LNCAP (cell line): Measurements from ENCODE around the gene ARHGAP23.

ENCODE experiments used
- TF ChIP-seq, protein P1 (sequence below): fragments of 450-650 bp; IDR thresholded peaks from 2 replicates; pipeline ENCODE4 v1.5.1; 2017; ENCODE audit warnings: mild to moderate bottlenecking

ARHGAP23 gene

DNA sequence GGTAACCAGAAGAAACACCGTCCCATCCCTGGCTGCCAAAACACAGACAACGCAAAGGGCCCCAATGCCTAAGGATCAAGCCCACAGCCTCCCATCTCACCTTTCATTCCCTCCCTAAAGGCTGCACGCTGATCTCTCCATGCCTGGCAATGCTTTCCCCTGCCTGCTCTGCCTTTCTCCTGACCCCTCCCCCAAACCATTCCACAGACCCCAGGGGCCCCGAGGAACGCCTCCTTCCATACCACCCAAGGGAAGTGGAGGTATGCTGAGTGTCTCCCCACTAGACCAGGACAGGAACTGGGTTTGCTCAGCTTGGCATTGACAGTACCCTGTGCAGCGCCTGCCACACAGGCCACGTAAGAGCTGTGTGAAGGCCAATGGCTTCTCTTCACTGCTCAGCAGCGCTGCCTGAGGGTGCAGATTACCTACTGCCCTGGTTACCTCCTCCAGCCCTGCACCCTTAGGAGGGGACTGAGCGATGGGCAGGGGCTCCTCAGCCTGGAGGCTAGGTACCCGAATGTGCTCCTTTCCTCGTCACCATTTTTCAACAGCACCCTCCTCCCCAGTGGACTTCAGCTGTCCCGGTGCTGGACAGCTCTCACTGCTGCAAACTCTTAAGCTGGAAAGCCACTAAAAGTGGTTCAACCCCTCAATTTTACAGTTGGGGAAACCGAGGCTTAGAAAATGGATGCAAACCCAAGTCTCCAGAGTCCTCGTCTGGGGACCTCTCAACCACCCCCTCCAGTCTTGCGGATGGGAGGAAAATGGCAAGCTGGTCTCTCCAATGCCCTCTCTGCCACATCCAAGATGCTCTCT lies 132.4 kb downstream of the ARHGAP23 start:
- TF ChIP-seq, protein P1, sequence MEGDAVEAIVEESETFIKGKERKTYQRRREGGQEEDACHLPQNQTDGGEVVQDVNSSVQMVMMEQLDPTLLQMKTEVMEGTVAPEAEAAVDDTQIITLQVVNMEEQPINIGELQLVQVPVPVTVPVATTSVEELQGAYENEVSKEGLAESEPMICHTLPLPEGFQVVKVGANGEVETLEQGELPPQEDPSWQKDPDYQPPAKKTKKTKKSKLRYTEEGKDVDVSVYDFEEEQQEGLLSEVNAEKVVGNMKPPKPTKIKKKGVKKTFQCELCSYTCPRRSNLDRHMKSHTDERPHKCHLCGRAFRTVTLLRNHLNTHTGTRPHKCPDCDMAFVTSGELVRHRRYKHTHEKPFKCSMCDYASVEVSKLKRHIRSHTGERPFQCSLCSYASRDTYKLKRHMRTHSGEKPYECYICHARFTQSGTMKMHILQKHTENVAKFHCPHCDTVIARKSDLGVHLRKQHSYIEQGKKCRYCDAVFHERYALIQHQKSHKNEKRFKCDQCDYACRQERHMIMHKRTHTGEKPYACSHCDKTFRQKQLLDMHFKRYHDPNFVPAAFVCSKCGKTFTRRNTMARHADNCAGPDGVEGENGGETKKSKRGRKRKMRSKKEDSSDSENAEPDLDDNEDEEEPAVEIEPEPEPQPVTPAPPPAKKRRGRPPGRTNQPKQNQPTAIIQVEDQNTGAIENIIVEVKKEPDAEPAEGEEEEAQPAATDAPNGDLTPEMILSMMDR = no peak

DNA sequence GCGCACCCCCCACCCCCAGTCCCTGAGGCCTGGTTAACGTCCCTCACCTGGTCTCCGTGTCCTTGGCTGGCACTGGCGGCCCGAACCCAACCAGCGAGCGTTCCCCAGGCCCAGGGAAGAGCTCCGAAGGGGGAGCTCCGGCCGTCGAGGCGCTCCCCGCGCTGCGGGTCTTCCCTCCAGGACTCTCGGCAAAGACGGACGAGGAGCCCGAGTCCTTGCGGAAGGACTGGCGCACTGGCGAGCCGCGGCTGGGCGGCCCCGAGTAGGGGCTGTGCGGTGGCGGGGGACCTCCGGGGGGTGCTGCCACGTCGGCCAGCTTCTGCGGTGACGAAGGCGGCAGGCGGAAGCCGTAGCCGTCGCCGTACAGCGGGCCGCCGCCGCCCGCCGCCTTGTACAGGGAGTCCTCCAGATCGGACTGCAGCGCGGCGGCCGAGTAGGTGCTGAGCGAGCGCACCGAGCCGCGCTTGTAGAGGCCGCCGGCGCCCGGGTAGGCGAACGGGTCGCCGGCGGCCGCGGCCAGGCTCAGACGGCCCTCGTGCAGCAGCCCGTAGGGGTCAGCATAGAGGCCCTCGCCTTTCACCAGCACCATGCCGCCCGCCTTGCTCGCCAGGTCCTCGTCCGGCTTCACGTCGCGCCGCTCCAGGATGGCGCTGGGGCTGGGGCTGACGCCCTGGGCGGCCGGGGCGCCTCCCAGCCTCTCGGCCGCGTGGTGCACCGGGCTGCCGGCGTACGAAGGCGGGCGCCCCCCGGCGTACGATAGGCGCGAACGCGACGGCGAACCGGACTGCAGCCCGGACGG lies 133.4 kb downstream of the ARHGAP23 start:
- TF ChIP-seq, protein P1 = no peak
